GM12878 (cell line): ENCODE measurements around the gene OSGEP. TPM values are rescaled to one million over a fixed set of nuclear protein-coding genes. Genes with fewer than 3 reads are reported as not detected.

Experiments
- ATAC-seq: fragments of 200-7000 bp; cut with Tn5 transposase; 3 replicates; pipeline ENCODE4 v1.9.1; 2020; ENCODE audit warnings: mild to moderate bottlenecking, moderate library complexity
- BruUV-seq: library from RNA; stranded (reverse); fragments of 400-500 nt; replicated peaks from 2 replicates; lab custom pipeline; 2021; lab: Mats Ljungman, UMichigan
- CTCF ChIA-PET: fragments of 300-600 bp; sonication (Branson Sonifier 250); formaldehyde crosslinking; extraction: SDS; loops from one replicate; lab custom pipeline; 2021; ENCODE audit warnings: inconsistent platforms; lab: Yijun Ruan, JAX
- POLR2A ChIA-PET: fragments of 350-600 bp; formaldehyde crosslinking; extraction: SDS; loops from one replicate; lab custom pipeline; 2021; ENCODE audit warnings: inconsistent platforms; lab: Charles Lee
- RAD21 ChIA-PET: fragments of 300-600 bp; sonication (Branson Sonifier 250); formaldehyde crosslinking; loops from one replicate; lab custom pipeline; 2023; ENCODE audit warnings: antibody characterized with exemption; ENCODE audit not compliant: unreplicated experiment; lab: Charles Lee
- SMC1A ChIA-PET: fragments of 300-600 bp; sonication (Branson Sonifier 250); formaldehyde crosslinking; loops from one replicate; lab custom pipeline; 2023; ENCODE audit not compliant: unreplicated experiment, uncharacterized antibody; lab: Charles Lee
- DNase-seq: peaks from one replicate; pipeline ENCODE4 v3.0.0-alpha.2; 2011; ENCODE audit warnings: low read depth, low spot score
- FAIRE-seq: peaks from 3 replicates; lab custom pipeline; 2011; peaks lifted over from hg19 to GRCh38; lab: Jason Lieb, UNC
- H2AFZ ChIP-seq: 2 replicates; pipeline ENCODE4 v1.6.0; 2011; ENCODE audit warnings: low read depth, low read length, control low read depth; ENCODE audit not compliant: control insufficient read depth
- H3K27ac ChIP-seq: 2 replicates; pipeline ENCODE4 v1.5.1; 2011; ENCODE audit warnings: control low read depth; ENCODE audit not compliant: control insufficient read depth, insufficient read depth
- H3K27me3 ChIP-seq, 2 experiments: replicated peaks in 1 of 2; 2 replicates each; pipeline versions ENCODE4 v1.6.0 to v1.6.1; 2011; ENCODE audit warnings: low read length in 1 of 2; ENCODE audit not compliant: control insufficient read depth in 2 of 2, insufficient read depth in 2 of 2
- H3K36me3 ChIP-seq, 2 experiments: 2 replicates each; pipeline ENCODE4 v1.5.1; 2011; ENCODE audit warnings: low read length in 1 of 2; ENCODE audit not compliant: control insufficient read depth in 2 of 2, insufficient read depth in 2 of 2
- H3K4me1 ChIP-seq: 2 replicates; pipeline ENCODE4 v1.6.1; 2011; ENCODE audit warnings: mild to moderate bottlenecking, low read length, moderate library complexity, mixed read lengths; ENCODE audit not compliant: control insufficient read depth, insufficient read depth
- H3K4me2 ChIP-seq: 2 replicates; pipeline ENCODE4 v1.6.0; 2011; ENCODE audit warnings: control low read depth; ENCODE audit not compliant: control insufficient read depth, insufficient read depth
- H3K4me3 ChIP-seq: fragments of 200-600 bp; sonication (generic); 2 replicates; pipeline ENCODE4 v1.5.1; 2016
- H3K79me2 ChIP-seq: 2 replicates; pipeline ENCODE4 v1.6.0; 2011; ENCODE audit warnings: low read length; ENCODE audit not compliant: control insufficient read depth, insufficient read depth
- H3K9ac ChIP-seq: 2 replicates; pipeline ENCODE4 v1.8.0; 2011; ENCODE audit warnings: low read length, control low read depth, mixed read lengths; ENCODE audit not compliant: control insufficient read depth, insufficient read depth
- H3K9me3 ChIP-seq: replicated peaks from 3 replicates; pipeline ENCODE4 v1.5.1; 2011; ENCODE audit warnings: mild to moderate bottlenecking, low read length; ENCODE audit not compliant: control insufficient read depth, insufficient read depth
- H4K20me1 ChIP-seq: 2 replicates; pipeline ENCODE4 v1.6.0; 2011; ENCODE audit not compliant: control insufficient read depth, insufficient read depth
- BRCA1 ChIP-seq: IDR thresholded peaks from 2 replicates; pipeline ENCODE4 v1.6.1; 2011; ENCODE audit warnings: low read depth, low read length, improper control_type of control experiment
- CREM ChIP-seq: IDR thresholded peaks from 2 replicates; pipeline ENCODE4 v1.6.1; 2014; ENCODE audit warnings: antibody characterized with exemption, low read depth
- EED ChIP-seq: sonication (generic); IDR thresholded peaks from 2 replicates; pipeline ENCODE4 v1.6.1; 2016; ENCODE audit warnings: antibody characterized with exemption, low read depth
- EZH2 ChIP-seq: IDR thresholded peaks from 2 replicates; pipeline ENCODE4 v1.6.1; 2012; ENCODE audit warnings: low read depth, mild to moderate bottlenecking, control low read depth, inconsistent platforms, low read length, borderline replicate concordance; ENCODE audit not compliant: control insufficient read depth
- FOXM1 ChIP-seq: IDR thresholded peaks from 2 replicates; pipeline ENCODE4 v1.6.1; 2012; ENCODE audit warnings: low read depth, mild to moderate bottlenecking, inconsistent platforms, low read length, moderate library complexity
- GABPA ChIP-seq: IDR thresholded peaks from 2 replicates; pipeline ENCODE4 v1.6.1; 2014; ENCODE audit warnings: antibody characterized with exemption, low read depth, mild to moderate bottlenecking, inconsistent platforms
- GATAD2B ChIP-seq: fragments of 450-650 bp; conservative IDR thresholded peaks from 2 replicates; pipeline ENCODE4 v1.6.1; 2017; ENCODE audit warnings: low read depth, mild to moderate bottlenecking, moderate library complexity
- IKZF1 ChIP-seq: fragments of 450-650 bp; conservative IDR thresholded peaks from 2 replicates; pipeline ENCODE4 v1.6.1; 2017; ENCODE audit warnings: antibody characterized with exemption, mild to moderate bottlenecking
- JUNB ChIP-seq: IDR thresholded peaks from 2 replicates; pipeline ENCODE4 v1.6.1; 2016; ENCODE audit warnings: antibody characterized with exemption, mild to moderate bottlenecking
- KLF5 ChIP-seq: fragments of 450-650 bp; IDR thresholded peaks from 2 replicates; pipeline ENCODE4 v1.6.1; 2014; ENCODE audit warnings: mild to moderate bottlenecking; ENCODE audit not compliant: partially characterized antibody
- MEF2B ChIP-seq: fragments of 450-650 bp; IDR thresholded peaks from 2 replicates; pipeline ENCODE4 v1.6.1; 2018; ENCODE audit warnings: mild to moderate bottlenecking, moderate library complexity; ENCODE audit not compliant: partially characterized antibody, poor library complexity, severe bottlenecking
- MTA2 ChIP-seq: fragments of 450-650 bp; IDR thresholded peaks from 2 replicates; pipeline ENCODE4 v1.6.1; 2016; ENCODE audit warnings: low read depth, mild to moderate bottlenecking, moderate library complexity
- RBBP5 ChIP-seq: fragments of 200-600 bp; sonication (generic); conservative IDR thresholded peaks from 2 replicates; pipeline ENCODE4 v1.6.1; 2016
- RUNX3 ChIP-seq: IDR thresholded peaks from 2 replicates; pipeline ENCODE4 v1.6.1; 2012; ENCODE audit warnings: low read length, inconsistent platforms
- SIN3A ChIP-seq: IDR thresholded peaks from 2 replicates; pipeline ENCODE4 v1.6.1; 2012; ENCODE audit warnings: low read depth, low read length, improper control_type of control experiment
- SMAD1 ChIP-seq: fragments of 450-650 bp; IDR thresholded peaks from 2 replicates; pipeline ENCODE4 v1.6.1; 2018; ENCODE audit warnings: mild to moderate bottlenecking, low read depth; ENCODE audit not compliant: partially characterized antibody
- TCF3 ChIP-seq: IDR thresholded peaks from 2 replicates; pipeline ENCODE4 v1.6.1; 2012; ENCODE audit warnings: low read depth, mild to moderate bottlenecking, low read length, borderline replicate concordance; ENCODE audit not compliant: insufficient read depth
- ZBED1 ChIP-seq: IDR thresholded peaks from 2 replicates; pipeline ENCODE4 v1.6.1; 2016; ENCODE audit warnings: borderline replicate concordance
- WGBS: methylation state at CpG from one replicate; pipeline ENCODE4 v1.1.6; 2016; ENCODE audit warnings: low lambda C conversion rate; ENCODE audit not compliant: insufficient replicate concordance, insufficient coverage; ENCODE audit errors: missing lambda C conversion rate; 5-methylcytosine and 5-hydroxymethylcytosine counted together
- in situ Hi-C: fragments of 300-500 bp; cut with MboI; formaldehyde crosslinking; loops from 9 replicates; pipeline ENCODE4 v1.14.3; 2018; ENCODE audit warnings: mixed read lengths
- intact Hi-C: fragments of 100-400 bp; cut with micrococcal nuclease; formaldehyde crosslinking; loops from one replicate; pipeline ENCODE4 v1.14.2; 2022; ENCODE audit not compliant: unreplicated experiment
- polyA plus RNA-seq, 11 experiments: library from polyadenylated mRNA; depleted of rRNA in 4 of 11; unstranded in 6 of 11; stranded (reverse) in 5 of 11; fragments of >200 nt; fragmentation: Nextera tagmentation in 4 of 11; fragmentation: Illumina TruSeq in 1 of 11; extraction: Ambion mirVana in 4 of 11; extraction: Trizol in 1 of 11; gene quantifications; 1 replicate in 1 of 11; 2 replicates in 10 of 11; pipeline versions ENCODE4 v1.2.1 to v1.2.3, GENCODE V29; 2011 to 2016; ENCODE audit warnings: inconsistent platforms in 2 of 11, missing spikeins in 2 of 11, low read depth in 1 of 11
- total RNA-seq, 4 experiments: library from RNA; depleted of rRNA in 3 of 4; stranded (reverse); fragments of >200 nt in 3 of 4; fragmentation: Illumina TruSeq in 1 of 4; extraction: Trizol in 1 of 4; gene quantifications; 2 replicates each; pipeline versions ENCODE4 v1.2.1 to v1.2.3, GENCODE V29; 2013 to 2021
- TF ChIP-seq, protein P1 (sequence below): fragments of 450-650 bp; IDR thresholded peaks from 2 replicates; pipeline ENCODE4 v1.6.1; 2017; ENCODE audit warnings: borderline replicate concordance
- TF ChIP-seq, protein P2 (sequence below): fragments of 450-650 bp; IDR thresholded peaks from 2 replicates; pipeline ENCODE4 v1.6.1; 2016; ENCODE audit warnings: mild to moderate bottlenecking, moderate library complexity, borderline replicate concordance

OSGEP gene
- total and polyA plus RNA-seq, 10 of the 15 experiments (the other 5 are each of a cell fraction or from before 2014, with no cell fraction given): 47.8 to 88.9 (median 52.8) TPM

DNA sequence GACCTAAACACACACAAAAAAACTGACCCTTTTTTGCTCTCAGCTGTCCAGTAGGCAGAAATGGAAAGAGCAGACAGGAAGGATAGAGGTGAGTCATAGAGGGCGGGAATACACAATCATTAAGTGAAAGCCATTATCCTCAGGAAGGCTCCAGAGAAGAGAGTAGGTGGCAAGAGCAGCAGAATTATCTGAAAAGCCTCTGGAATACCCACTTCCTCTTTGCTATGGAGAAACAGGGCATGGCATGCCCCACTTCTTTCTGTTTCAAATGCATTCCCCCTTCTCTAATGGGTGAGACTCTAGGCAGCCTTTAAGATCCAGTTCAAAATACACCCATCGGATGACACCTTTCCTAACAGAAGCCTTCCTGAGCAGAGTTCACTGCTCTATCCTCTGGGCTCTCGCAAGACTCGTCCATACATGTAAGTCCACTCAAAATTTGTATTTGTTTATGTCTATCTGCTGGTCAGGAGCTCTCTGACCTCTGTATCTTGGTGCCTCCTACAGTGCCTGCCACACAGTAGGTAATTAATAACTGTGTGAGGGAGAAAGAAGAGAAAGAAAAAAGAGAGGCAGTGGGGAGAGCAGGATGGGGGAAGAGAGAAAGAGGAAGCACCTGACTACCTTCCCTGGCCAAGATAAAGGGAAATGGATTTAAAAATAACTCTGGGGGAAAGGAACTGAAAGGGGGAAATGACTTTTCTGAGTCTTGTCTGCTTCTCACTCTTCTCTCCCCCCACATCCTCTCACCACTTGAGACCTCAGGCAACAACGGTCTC lies 27.2 kb downstream of the OSGEP start:
- H3K9me3 ChIP-seq: no peaks in the 10 kb centered on the region
- ChIA-PET RAD21 (no interaction called here), POLR2A (no interaction called here), SMC1A (interaction anchor here (1.2 to 2.0 kb wide), 3 partner anchors 12 to 38 kb away, joined by 3 to 8 read pairs (median 5); no protein-coding TSS in a partner anchor), CTCF (interaction anchor here (0.6 to 8.6 kb wide), 3 partner anchors 12 to 337 kb away, joined by 3 to 70 read pairs (median 4); no protein-coding TSS in a partner anchor)
- BruUV-seq: no TSS peak
- WGBS: 14% methylated on average over 5 of the region's 5 CpGs
- H3K9ac ChIP-seq: peak overlapping the region; percentile 64
- no peaks in the 10 kb centered on the region for H3K79me2 ChIP-seq
- peak overlapping the region; percentile 48 for H2AFZ ChIP-seq
- ATAC-seq (peak; percentile 85), FAIRE-seq (peak; percentile 98), DNase-seq (peak; percentile 71)
- no peaks in the 10 kb centered on the region for H4K20me1 ChIP-seq
- intact Hi-C loops (loop anchor here (1.0 to 2.0 kb wide), 2 partner anchors 14 to 27 kb away; partner anchors contain the start of genes APEX1, OSGEP and TEP1), in situ Hi-C loops (no loop called here)
- H3K4me3 ChIP-seq: peak overlapping the region; percentile 50; the same call in 1 of the 2 replicates
- peak overlapping the region; percentile 91 for H3K4me2 ChIP-seq
- no peaks in the 10 kb centered on the region for H3K36me3 ChIP-seq
- no peaks in the 10 kb centered on the region for H3K27me3 ChIP-seq
- H3K27ac ChIP-seq: peak overlapping the region; percentile 89
- H3K4me1 ChIP-seq: peaks cover 18% of the 10 kb centered on the region
- no peak for TF ChIP-seq SMAD1
- peak; percentile 66 for TF ChIP-seq JUNB
- no peak for TF ChIP-seq RBBP5
- TF ChIP-seq EED: peak; percentile 97
- TF ChIP-seq, protein P1, sequence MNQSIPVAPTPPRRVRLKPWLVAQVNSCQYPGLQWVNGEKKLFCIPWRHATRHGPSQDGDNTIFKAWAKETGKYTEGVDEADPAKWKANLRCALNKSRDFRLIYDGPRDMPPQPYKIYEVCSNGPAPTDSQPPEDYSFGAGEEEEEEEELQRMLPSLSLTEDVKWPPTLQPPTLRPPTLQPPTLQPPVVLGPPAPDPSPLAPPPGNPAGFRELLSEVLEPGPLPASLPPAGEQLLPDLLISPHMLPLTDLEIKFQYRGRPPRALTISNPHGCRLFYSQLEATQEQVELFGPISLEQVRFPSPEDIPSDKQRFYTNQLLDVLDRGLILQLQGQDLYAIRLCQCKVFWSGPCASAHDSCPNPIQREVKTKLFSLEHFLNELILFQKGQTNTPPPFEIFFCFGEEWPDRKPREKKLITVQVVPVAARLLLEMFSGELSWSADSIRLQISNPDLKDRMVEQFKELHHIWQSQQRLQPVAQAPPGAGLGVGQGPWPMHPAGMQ: no peak
- 0 out of 2 replicates have a peak, but pooled peaks have one; percentile 62 for TF ChIP-seq ZBED1
- TF ChIP-seq MEF2B: peak; percentile 78
- no peak for TF ChIP-seq SIN3A
- no peak for TF ChIP-seq BRCA1
- TF ChIP-seq GABPA: 0 out of 2 replicates have a peak, but pooled peaks have one; percentile 24
- peak; percentile 84 for TF ChIP-seq FOXM1
- TF ChIP-seq KLF5: no peak
- peak; percentile 58; the same call in 1 of the 2 replicates for TF ChIP-seq GATAD2B
- TF ChIP-seq EZH2: no peak
- no peak for TF ChIP-seq MTA2
- TF ChIP-seq, protein P2, sequence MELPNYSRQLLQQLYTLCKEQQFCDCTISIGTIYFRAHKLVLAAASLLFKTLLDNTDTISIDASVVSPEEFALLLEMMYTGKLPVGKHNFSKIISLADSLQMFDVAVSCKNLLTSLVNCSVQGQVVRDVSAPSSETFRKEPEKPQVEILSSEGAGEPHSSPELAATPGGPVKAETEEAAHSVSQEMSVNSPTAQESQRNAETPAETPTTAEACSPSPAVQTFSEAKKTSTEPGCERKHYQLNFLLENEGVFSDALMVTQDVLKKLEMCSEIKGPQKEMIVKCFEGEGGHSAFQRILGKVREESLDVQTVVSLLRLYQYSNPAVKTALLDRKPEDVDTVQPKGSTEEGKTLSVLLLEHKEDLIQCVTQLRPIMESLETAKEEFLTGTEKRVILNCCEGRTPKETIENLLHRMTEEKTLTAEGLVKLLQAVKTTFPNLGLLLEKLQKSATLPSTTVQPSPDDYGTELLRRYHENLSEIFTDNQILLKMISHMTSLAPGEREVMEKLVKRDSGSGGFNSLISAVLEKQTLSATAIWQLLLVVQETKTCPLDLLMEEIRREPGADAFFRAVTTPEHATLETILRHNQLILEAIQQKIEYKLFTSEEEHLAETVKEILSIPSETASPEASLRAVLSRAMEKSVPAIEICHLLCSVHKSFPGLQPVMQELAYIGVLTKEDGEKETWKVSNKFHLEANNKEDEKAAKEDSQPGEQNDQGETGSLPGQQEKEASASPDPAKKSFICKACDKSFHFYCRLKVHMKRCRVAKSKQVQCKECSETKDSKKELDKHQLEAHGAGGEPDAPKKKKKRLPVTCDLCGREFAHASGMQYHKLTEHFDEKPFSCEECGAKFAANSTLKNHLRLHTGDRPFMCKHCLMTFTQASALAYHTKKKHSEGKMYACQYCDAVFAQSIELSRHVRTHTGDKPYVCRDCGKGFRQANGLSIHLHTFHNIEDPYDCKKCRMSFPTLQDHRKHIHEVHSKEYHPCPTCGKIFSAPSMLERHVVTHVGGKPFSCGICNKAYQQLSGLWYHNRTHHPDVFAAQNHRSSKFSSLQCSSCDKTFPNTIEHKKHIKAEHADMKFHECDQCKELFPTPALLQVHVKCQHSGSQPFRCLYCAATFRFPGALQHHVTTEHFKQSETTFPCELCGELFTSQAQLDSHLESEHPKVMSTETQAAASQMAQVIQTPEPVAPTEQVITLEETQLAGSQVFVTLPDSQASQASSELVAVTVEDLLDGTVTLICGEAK: no peak
- peak; percentile 83 for TF ChIP-seq RUNX3
- peak; percentile 40; the same call in 1 of the 2 replicates for TF ChIP-seq CREM
- peak; percentile 95 for TF ChIP-seq IKZF1
- 0 out of 2 replicates have a peak, but pooled peaks have one; percentile 47 for TF ChIP-seq TCF3
